Endothelial cell of umbilical vein (primary cell): Measurements from ENCODE around the gene SLC9B1. TPM values are rescaled to one million over a fixed set of nuclear protein-coding genes. Genes with fewer than 3 reads are reported as not detected.
A peak's percentile ranks its signal among the peaks of the same experiment; 100 is the strongest.

ENCODE experiments used
- BruUV-seq: library from RNA; stranded (reverse); fragments of 400-500 nt; replicated peaks from 2 replicates; lab custom pipeline; 2021; lab: Mats Ljungman, UMichigan
- CTCF ChIA-PET: fragments of 300-600, 350-600 bp; sonication (Branson Sonifier 250); formaldehyde crosslinking; loops from one replicate; lab custom pipeline; 2021; ENCODE audit warnings: antibody characterized with exemption, inconsistent platforms; lab: Charles Lee
- POLR2A ChIA-PET: fragments of 300-600, 350-600 bp; sonication (Branson Sonifier 250); formaldehyde crosslinking; loops from one replicate; lab custom pipeline; 2021; ENCODE audit warnings: antibody characterized with exemption, inconsistent platforms; lab: Charles Lee
- DNase-seq: peaks from one replicate; pipeline ENCODE4 v3.0.0-alpha.2; 2011; ENCODE audit warnings: low read depth, low spot score
- FAIRE-seq: peaks from 2 replicates; lab custom pipeline; 2011; peaks lifted over from hg19 to GRCh38; lab: Jason Lieb, UNC
- H2AFZ ChIP-seq: 2 replicates; pipeline ENCODE4 v1.6.0; 2012; ENCODE audit warnings: low read depth, low read length, control low read depth, inconsistent platforms
- H3K27ac ChIP-seq: 2 replicates; pipeline ENCODE4 v1.5.1; 2011; ENCODE audit warnings: low read depth, mild to moderate bottlenecking, control low read depth, low read length, moderate library complexity; ENCODE audit not compliant: insufficient read depth
- H3K27me3 ChIP-seq, 2 experiments: 2 replicates each; pipeline versions ENCODE4 v1.6.0 to v1.6.1; 2011; ENCODE audit warnings: low read length in 2 of 2, mixed read lengths in 1 of 2; ENCODE audit not compliant: control insufficient read depth in 2 of 2, insufficient read depth in 2 of 2
- H3K36me3 ChIP-seq, 2 experiments: 2 replicates in 1 of 2; 3 replicates in 1 of 2; pipeline ENCODE4 v1.5.1; 2011; ENCODE audit warnings: low read length in 2 of 2, mild to moderate bottlenecking in 1 of 2, moderate library complexity in 1 of 2; ENCODE audit not compliant: control insufficient read depth in 2 of 2, insufficient read depth in 2 of 2; ENCODE audit errors: extremely low read depth in 1 of 2
- H3K4me1 ChIP-seq: 3 replicates; pipeline ENCODE4 v1.5.1; 2011; ENCODE audit warnings: mild to moderate bottlenecking, low read length; ENCODE audit not compliant: control insufficient read depth, insufficient read depth; ENCODE audit errors: extremely low read depth
- H3K4me2 ChIP-seq: 2 replicates; pipeline ENCODE4 v1.6.1; 2011; ENCODE audit warnings: low read length, control low read depth, mixed read lengths; ENCODE audit not compliant: insufficient read depth
- H3K4me3 ChIP-seq, 3 experiments: fragments of 200-600 bp in 1 of 3; sonication (generic), shearing (Covaris generic) in 1 of 3; replicated peaks in 1 of 3; 2 replicates each; pipeline ENCODE4 v1.5.1; 2011 to 2016; ENCODE audit warnings: control low read depth in 3 of 3, low read length in 3 of 3, mild to moderate bottlenecking in 2 of 3, inconsistent platforms in 1 of 3, low read depth in 1 of 3, moderate library complexity in 1 of 3; ENCODE audit not compliant: insufficient read depth in 1 of 3
- H3K79me2 ChIP-seq: 2 replicates; pipeline ENCODE4 v1.6.0; 2012; ENCODE audit warnings: low read length, inconsistent platforms; ENCODE audit not compliant: control insufficient read depth, insufficient read depth
- H3K9ac ChIP-seq: replicated peaks from 2 replicates; pipeline ENCODE3; 2011; ENCODE audit warnings: low read length, control low read depth; ENCODE audit not compliant: insufficient read depth; ENCODE audit errors: extremely low read depth
- H3K9me1 ChIP-seq: replicated peaks from 3 replicates; pipeline ENCODE4 v1.6.0; 2011; ENCODE audit warnings: mild to moderate bottlenecking, low read length; ENCODE audit not compliant: control insufficient read depth, insufficient read depth; ENCODE audit errors: extremely low read depth
- H3K9me3 ChIP-seq: replicated peaks from 2 replicates; pipeline ENCODE4 v1.5.1; 2012; ENCODE audit warnings: low read length, inconsistent platforms; ENCODE audit not compliant: control insufficient read depth, insufficient read depth
- H4K20me1 ChIP-seq: replicated peaks from 2 replicates; pipeline ENCODE3; 2011; ENCODE audit warnings: mild to moderate bottlenecking, low read length; ENCODE audit not compliant: control insufficient read depth, insufficient read depth; ENCODE audit errors: extremely low read depth
- CTCF ChIP-seq, 2 donors: IDR thresholded peaks; 1 replicate in 1 of 2; 2 replicates in 1 of 2; pipeline ENCODE4 v1.5.1; 2011; ENCODE audit warnings: low read length in 2 of 2, mild to moderate bottlenecking in 2 of 2, moderate library complexity in 2 of 2, control low read depth in 1 of 2, inconsistent platforms in 1 of 2, low read depth in 1 of 2; ENCODE audit not compliant: insufficient read depth in 1 of 2; ENCODE audit errors: extremely low read depth in 1 of 2
- EZH2 ChIP-seq: IDR thresholded peaks from 2 replicates; pipeline ENCODE4 v1.6.1; 2012; ENCODE audit warnings: borderline replicate concordance, low read depth, mild to moderate bottlenecking, moderate library complexity, low read length, inconsistent platforms; ENCODE audit not compliant: severe bottlenecking
- FOS ChIP-seq: IDR thresholded peaks from 2 replicates; pipeline ENCODE4 v1.6.1; 2011; ENCODE audit warnings: mild to moderate bottlenecking, low read length, moderate library complexity, borderline replicate concordance; ENCODE audit not compliant: insufficient read depth
- GATA2 ChIP-seq: IDR thresholded peaks from 2 replicates; pipeline ENCODE4 v1.7.0; 2011; ENCODE audit warnings: low read depth, mild to moderate bottlenecking, moderate library complexity, mixed read lengths, low read length; ENCODE audit not compliant: insufficient read length, insufficient read depth
- JUN ChIP-seq: IDR thresholded peaks from 2 replicates; pipeline ENCODE4 v1.6.1; 2011; ENCODE audit warnings: borderline replicate concordance, low read depth; ENCODE audit not compliant: insufficient read length, insufficient read depth
- MAX ChIP-seq: IDR thresholded peaks from 2 replicates; pipeline ENCODE4 v1.6.1; 2011; ENCODE audit not compliant: insufficient read depth, insufficient read length
- MYC ChIP-seq: IDR thresholded peaks from one replicate; pipeline ENCODE4 v1.6.1; 2011; ENCODE audit warnings: mild to moderate bottlenecking, low read depth, low read length
- POLR2A ChIP-seq: IDR thresholded peaks from 2 replicates; pipeline ENCODE4 v1.6.1; 2012; ENCODE audit warnings: low read depth, mild to moderate bottlenecking, control low read depth, low read length
- POLR2AphosphoS5 ChIP-seq: IDR thresholded peaks from 2 replicates; pipeline ENCODE4 v1.6.1; 2012; ENCODE audit warnings: low read depth, mild to moderate bottlenecking, control low read depth, low read length, moderate library complexity; ENCODE audit not compliant: insufficient read depth
- dilution Hi-C: fragments of 300-500 bp; cut with MboI; formaldehyde crosslinking; loops from one replicate; pipeline ENCODE4 v1.15.0; 2019; ENCODE audit warnings: low sequenced_read_pairs; ENCODE audit not compliant: extremely low pct_ligation_motif_present
- intact Hi-C: fragments of 100-400 bp; cut with micrococcal nuclease; formaldehyde crosslinking; loops from one replicate; pipeline ENCODE4 v1.10.0; 2022
- polyA plus RNA-seq, 4 experiments: library from polyadenylated mRNA; depleted of rRNA in 3 of 4; stranded (reverse) in 3 of 4; unstranded in 1 of 4; fragments of >200 nt; gene quantifications; 2 replicates each; pipeline versions ENCODE4 v1.2.1 to v1.2.3, GENCODE V29; 2011 to 2012; ENCODE audit warnings: missing spikeins in 1 of 4
- total RNA-seq: library from RNA; stranded (reverse); gene quantifications from 2 replicates; pipeline ENCODE4 v1.2.3, GENCODE V29; 2021

Gene SLC9B1
- total and polyA plus RNA-seq, 2 donors (not counting 3 experiments of a cell fraction or from before 2014, with no cell fraction given): 0.19 to 0.49 TPM

DNA sequence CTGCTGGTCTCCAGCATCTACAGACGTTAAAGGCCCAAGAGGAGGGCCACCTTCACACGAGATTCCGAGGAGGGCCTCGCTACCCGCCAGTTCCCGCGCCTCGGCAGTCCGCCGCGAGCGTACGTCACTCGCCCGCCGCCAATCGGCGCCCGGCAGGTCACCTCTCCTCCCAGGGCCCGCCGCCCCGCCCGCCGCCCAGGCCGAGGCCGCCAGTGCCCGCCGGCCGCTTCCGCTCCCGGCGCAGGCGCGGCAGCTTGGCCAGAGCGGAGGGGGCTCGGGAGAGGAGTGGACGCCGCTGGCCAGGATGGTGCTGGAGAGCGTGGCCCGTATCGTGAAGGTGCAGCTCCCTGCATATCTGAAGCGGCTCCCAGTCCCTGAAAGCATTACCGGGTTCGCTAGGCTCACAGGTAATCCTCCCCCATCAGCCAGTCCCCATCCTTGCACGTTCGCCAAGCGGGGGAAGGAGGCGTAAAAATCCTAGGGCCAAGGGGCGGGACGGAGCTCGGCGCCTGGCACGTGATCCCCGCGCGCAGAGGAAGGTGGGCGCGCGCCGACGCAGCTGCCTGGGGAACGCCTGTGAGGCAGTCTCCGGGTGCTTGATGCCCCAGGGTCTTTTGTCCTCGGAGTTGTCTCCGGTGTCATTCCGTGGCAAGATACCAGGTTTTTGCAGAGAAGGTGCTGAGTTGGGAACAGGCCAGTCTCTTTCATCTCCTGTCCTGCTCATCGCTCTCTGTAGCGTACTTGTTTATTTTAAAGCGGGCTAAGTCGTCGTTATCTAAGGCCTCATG lies 150.5 kb downstream of the SLC9B1 start, which contains the start of gene CISD2:
Gene CISD2 (plus strand): TSS at position 212 of the 788 bp plus-strand sequence. CDS start 93 bp downstream, at position 305.
- intact Hi-C loops: loop anchor here (1.0 to 5.0 kb wide), 9 partner anchors 41 to 732 kb away; partner anchors contain the start of genes BDH2, MANBA, NFKB1 and SLC9B1
- Histone ChIP-seq H3K9me1 (no peaks in the 10 kb centered on the region), H3K27ac (peak within 1 kb of the TSS; percentile 76), H3K79me2 (peaks cover 22% of the 10 kb centered on the region), H3K4me3 (peak within 1 kb of the TSS; percentile 43 to 88 (median 78)), H3K27me3 (no peaks in the 10 kb centered on the region), H3K9ac (peak within 1 kb of the TSS; percentile 84), H3K9me3 (no peaks in the 10 kb centered on the region), H3K4me1 (peaks cover 25% of the 10 kb centered on the region), H3K36me3 (no peaks in the 10 kb centered on the region), H2AFZ (peak within 1 kb of the TSS; percentile 93), H3K4me2 (peak within 1 kb of the TSS; percentile 89), H4K20me1 (no peaks in the 10 kb centered on the region)
- POLR2A ChIA-PET: interaction anchor here (1.2 to 2.5 kb wide), 2 partner anchors 41 to 248 kb away, joined by 3 to 35 read pairs; partner anchors contain the start of gene UBE2D3
- CTCF ChIA-PET: interaction anchor here (0.9 to 1.8 kb wide), 4 partner anchors 9 to 249 kb away, joined by 3 to 13 read pairs (median 6); no protein-coding TSS in a partner anchor
- DNase-seq (peak; percentile 94), FAIRE-seq (peak; percentile 82)
- TF ChIP-seq POLR2AphosphoS5 (peak; percentile 93), MYC (no peak), POLR2A (peak; percentile 91), FOS (no peak), CTCF (IDR thresholded peaks at IDR 0.05; ENCODE audit: extremely low read depth in 1 of 2, insufficient read depth in 1 of 2, low read depth in 1 of 2, low read length in 2 of 2) (no peak), JUN (no peak), GATA2 (no peak), EZH2 (no peak), MAX (peak; percentile 89)
- dilution Hi-C loops: no loop called here
- no TSS peak for BruUV-seq
